ENCODE measurements around the gene RCAN3.

- TF ChIP-seq CTCF (IDR thresholded peaks at IDR 0.05) (no peak), POLR2A (IDR thresholded peaks at IDR 0.05) (no peak)
Measured at GRCh38 chr1:24535778-24536177, 33.1 kb downstream of the RCAN3 start.

Data from uterus (tissue), 2 donors.